Sigmoid colon (tissue), 4 donors: ENCODE results near the gene SDHAF1.

Source experiments
- CTCF ChIP-seq, 4 experiments: fragments of 450-650 bp in 3 of 4; fragments of 200-600 bp in 1 of 4; IDR thresholded peaks; one replicate each; pipeline ENCODE4 v1.5.1; 2016 to 2019; ENCODE audit warnings: antibody characterized with exemption in 4 of 4, mild to moderate bottlenecking in 3 of 4, moderate library complexity in 2 of 4
- POLR2A ChIP-seq, 2 donors: fragments of 450-650 bp; IDR thresholded peaks; one replicate each; pipeline ENCODE4 v1.6.1; 2016; ENCODE audit warnings: antibody characterized with exemption in 2 of 2, mild to moderate bottlenecking in 2 of 2, moderate library complexity in 2 of 2
- POLR2AphosphoS5 ChIP-seq, 4 donors: sonication (generic); formaldehyde crosslinking; IDR thresholded peaks; one replicate each; pipeline ENCODE4 v1.6.1; 2017; ENCODE audit warnings: antibody characterized with exemption in 4 of 4

GRCh38 chr19:35966771-35967170 is 28.2 kb upstream of the SDHAF1 start:
- TF ChIP-seq CTCF (IDR thresholded peaks at IDR 0.05) (no peak), POLR2A (IDR thresholded peaks at IDR 0.05) (no peak), POLR2AphosphoS5 (IDR thresholded peaks at IDR 0.05) (no peak)
